Pancreas (tissue), 10 donors: Measurements from ENCODE around the gene KRT38. TPM values are rescaled to one million over a fixed set of nuclear protein-coding genes. Genes with fewer than 3 reads are reported as not detected.
A peak's percentile ranks its signal among the peaks of the same experiment; 100 is the strongest.

Experiments used
- ATAC-seq, 4 donors: fragments of 200-7000 bp; cut with Tn5 transposase; one replicate each; pipeline versions ENCODE4 v1.8.0 to v1.9.1; 2020; ENCODE audit warnings: mild to moderate bottlenecking in 4 of 4, moderate library complexity in 4 of 4
- DNase-seq, 6 donors: peaks; one replicate each; pipeline ENCODE4 v3.0.0-alpha.2; 2020
- FAIRE-seq: peaks from 2 replicates; lab custom pipeline; 2012; peaks lifted over from hg19 to GRCh38; lab: Jason Lieb, UNC
- H3K27ac ChIP-seq, 4 donors: fragments of 200-600 bp; sonication (generic); 1 replicate in 3 of 4; 2 replicates in 1 of 4; pipeline versions ENCODE4 v1.5.0 to v1.8.0; 2020
- H3K27me3 ChIP-seq, 4 donors: fragments of 200-600 bp; one replicate each; pipeline ENCODE4 v1.8.0; 2021
- H3K36me3 ChIP-seq, 3 donors: fragments of 200-600 bp; sonication (generic) in 1 of 3; one replicate each; pipeline versions ENCODE4 v1.5.0 to v1.8.0; 2020 to 2021
- H3K4me1 ChIP-seq, 3 donors: fragments of 200-600 bp; one replicate each; pipeline ENCODE4 v1.8.0; 2021
- H3K4me3 ChIP-seq, 4 donors: fragments of 200-600 bp; sonication (generic) in 2 of 4; one replicate each; pipeline versions ENCODE4 v1.5.0 to v1.8.0; 2020 to 2021
- H3K9me3 ChIP-seq, 4 donors: fragments of 200-600 bp; one replicate each; pipeline ENCODE4 v1.8.0; 2021
- CTCF ChIP-seq, 4 donors: fragments of 200-600 bp; sonication (generic) in 3 of 4; IDR thresholded peaks; one replicate each; pipeline versions ENCODE4 v1.5.0 to v1.8.0; 2021; ENCODE audit warnings: antibody characterized with exemption in 4 of 4
- WGBS, 2 donors: extraction: QIAGEN DNeasy Blood & Tissue Kit; methylation state at CpG; one replicate each; pipeline ENCODE4 v1.1.7; 2013; 5-methylcytosine and 5-hydroxymethylcytosine counted together
- intact Hi-C, 3 donors: fragments of 100-400 bp; cut with DNase I; formaldehyde crosslinking; loops; one replicate each; pipeline versions ENCODE4 v1.11.1 to v1.14.2; 2022
- polyA plus RNA-seq, 2 donors: library from polyadenylated mRNA; stranded (reverse); fragments of 200-250 nt; gene quantifications; one replicate each; pipeline ENCODE4 v1.2.3, GENCODE V29; 2013
- total RNA-seq, 6 donors: library from RNA; stranded (reverse); fragmentation: NEBNext Ultra II Directional in 4 of 6; extraction: Animal tissue kit (Norgen Biotek cat#: 25700) in 4 of 6; gene quantifications; one replicate each; pipeline versions ENCODE4 v1.2.1 to v1.2.4, GENCODE V29; 2021 to 2023
- donor health status: healthy with polysubstance abuse.
- donor health status: DM: no; HTN: no; CAD: no; lungs with moderate emphysema.
- donor health status: DM: no; HTN: no; CAD: no.
- donor health status: control.
- donor health status: control.
- donor health status: Bipolar disorder and iron deficiency.
- donor health status: DM: yes; HTN: yes; CAD: no.
- donor health status: DM: no; HTN: no; CAD: no.
- donor health status: DM: no; HTN: no; CAD: no.
- donor health status: DM: yes; HTN: yes; CAD: no.

Gene KRT38
- total and polyA plus RNA-seq, 8 donors = not detected

DNA sequence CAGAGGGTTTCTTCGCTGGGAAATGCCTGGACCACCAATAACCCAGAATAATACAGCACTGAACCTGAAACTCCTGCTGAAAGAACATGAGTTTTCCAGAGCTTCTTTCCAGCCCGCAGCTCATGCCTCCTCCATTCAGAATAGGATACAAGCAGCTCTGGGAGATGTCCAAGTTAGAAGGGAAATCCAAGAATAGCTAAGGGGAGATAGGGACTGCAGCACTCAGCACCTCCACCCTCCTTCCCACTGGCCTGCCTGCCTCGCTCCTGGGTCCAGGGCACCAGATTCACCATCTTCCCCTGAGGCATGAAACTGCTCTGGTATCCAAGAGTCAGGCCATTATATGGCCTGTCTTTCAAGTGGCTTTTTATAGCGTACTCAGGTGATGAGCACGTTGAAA lies 47.5 kb downstream of the KRT38 start:
- no peak for TF ChIP-seq CTCF (IDR thresholded peaks at IDR 0.05)
- ATAC-seq = no peak
- intact Hi-C loops = no loop called here
- Histone ChIP-seq H3K36me3 (no peaks in the 10 kb centered on the region), H3K4me1 (no peaks in the 10 kb centered on the region), H3K9me3 (no peaks in the 10 kb centered on the region), H3K27me3 (no peaks in the 10 kb centered on the region), H3K27ac (no peak overlapping the region), H3K4me3 (no peak overlapping the region)
- no peak for FAIRE-seq
- 53 to 54% methylated on average over 5 of the region's 5 CpGs for WGBS, 2 donors
- DNase-seq = no peak

- DNase-seq (no peak), ATAC-seq (peak in 1 of 4 donors; percentile 42), FAIRE-seq (no peak)
- H3K9me3 ChIP-seq = no peaks in the 10 kb centered on the region
- no peak for TF ChIP-seq CTCF (IDR thresholded peaks at IDR 0.05)
- H3K4me3 ChIP-seq = no peak overlapping the region
- no peaks in the 10 kb centered on the region for H3K27me3 ChIP-seq
- 87 to 88% methylated on average over 1 of the region's 1 CpG for WGBS, 2 donors
- intact Hi-C loops = no loop called here
- H3K4me1 ChIP-seq = no peaks in the 10 kb centered on the region
- H3K36me3 ChIP-seq = no peaks in the 10 kb centered on the region
- no peak overlapping the region for H3K27ac ChIP-seq
Measured at GRCh38 chr17:41392278-41392677, 48.5 kb downstream of the KRT38 start.

- ATAC-seq = no peak
- Histone ChIP-seq H3K4me1 (no peaks in the 10 kb centered on the region), H3K36me3 (no peaks in the 10 kb centered on the region), H3K4me3 (no peak overlapping the region), H3K9me3 (no peaks in the 10 kb centered on the region), H3K27me3 (no peaks in the 10 kb centered on the region), H3K27ac (no peak overlapping the region)
- intact Hi-C loops = no loop called here
- no peak for FAIRE-seq
- 24 to 36% methylated on average over 2 of the region's 2 CpGs for WGBS, 2 donors
- no peak for TF ChIP-seq CTCF (IDR thresholded peaks at IDR 0.05)
- DNase-seq = no peak
Measured at GRCh38 chr17:41391535-41391934, 49.2 kb downstream of the KRT38 start.

- Histone ChIP-seq H3K4me3 (no peak overlapping the region), H3K9me3 (no peaks in the 10 kb centered on the region), H3K4me1 (no peaks in the 10 kb centered on the region), H3K27me3 (no peaks in the 10 kb centered on the region), H3K36me3 (no peaks in the 10 kb centered on the region), H3K27ac (no peak overlapping the region)
- intact Hi-C loops = no loop called here
- DNase-seq (no peak), FAIRE-seq (no peak), ATAC-seq (no peak)
- TF ChIP-seq CTCF (IDR thresholded peaks at IDR 0.05) = no peak
- 65 to 71% methylated on average over 7 of the region's 7 CpGs for WGBS, 2 donors
Measured at GRCh38 chr17:41390411-41390938, 50.3 kb downstream of the KRT38 start.

GRCh38 chr17:41387670-41388069 lies 53.1 kb downstream of the KRT38 start:
- no peak for TF ChIP-seq CTCF (IDR thresholded peaks at IDR 0.05)
- H3K4me3 ChIP-seq = no peak overlapping the region
- FAIRE-seq (no peak), ATAC-seq (no peak), DNase-seq (no peak)
- H3K9me3 ChIP-seq = no peaks in the 10 kb centered on the region
- H3K4me1 ChIP-seq = no peaks in the 10 kb centered on the region
- WGBS, 2 donors = 51 to 70% methylated on average over 4 of the region's 4 CpGs
- intact Hi-C loops = no loop called here
- H3K27ac ChIP-seq = no peak overlapping the region
- H3K36me3 ChIP-seq = no peaks in the 10 kb centered on the region
- H3K27me3 ChIP-seq = peaks cover 0 to 7% (median 0%) of the 10 kb centered on the region in 4 donors
